ENCODE measurements around the gene FKBP15.

The FKBP15 gene

DNA sequence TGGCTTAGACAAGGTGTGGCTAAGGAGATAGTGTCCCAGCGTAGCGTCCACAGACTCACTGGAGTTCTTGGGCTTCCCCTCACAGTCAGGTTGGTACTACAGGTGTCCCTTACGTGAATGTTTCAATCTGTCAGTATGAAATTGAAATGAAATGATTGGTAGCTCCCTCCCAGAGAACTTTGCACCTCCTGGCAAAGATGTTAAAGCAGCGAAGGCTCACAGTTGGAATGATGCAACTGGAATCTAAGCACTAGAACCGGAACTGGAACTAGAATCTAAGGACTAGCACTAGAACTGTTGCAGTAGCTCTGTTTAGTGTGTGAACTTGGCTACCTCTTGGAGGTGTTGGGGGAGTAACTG, 1.4 kb upstream of the FKBP15 start:
- Histone ChIP-seq H3K4me3 (ENCODE audit: low read depth, low read length) (peak overlapping the region; percentile 80), H3K9me3 (ENCODE audit: control insufficient read depth, insufficient read depth, low read depth, low read length) (no peaks in the 10 kb centered on the region), H3K4me1 (ENCODE audit: control insufficient read depth, insufficient read depth, low read length) (0 out of 2 replicates have a peak, but pooled peaks cover 3% of the 10 kb centered on the region), H3K36me3 (ENCODE audit: control insufficient read depth in 2 of 2, insufficient read depth in 1 of 2, low read length in 2 of 2) (peaks cover 0 to 10% of the 10 kb centered on the region in 2 experiments), H3K27ac (ENCODE audit: extremely low read depth, low read depth, low read length) (no peak overlapping the region)
- TF ChIP-seq ZNF654 (tag by site-specific recombination; IDR thresholded peaks at IDR 0.05; ENCODE audit: low read depth) (no peak), ZNF785 (tag by site-specific recombination; IDR thresholded peaks at IDR 0.05) (no peak), SCRT1 (tag by site-specific recombination; IDR thresholded peaks at IDR 0.05; ENCODE audit: borderline replicate concordance) (0 out of 2 replicates have a peak, but pooled peaks have one; percentile 33), ZNF248 (tag by site-specific recombination; IDR thresholded peaks at IDR 0.05) (no peak), BCL11B (tag by site-specific recombination; IDR thresholded peaks at IDR 0.05; ENCODE audit: low read depth) (no peak), SCRT2 (tag by site-specific recombination; IDR thresholded peaks at IDR 0.05) (peak; percentile 73; the same call in 1 of the 2 replicates), ZSCAN16 (tag by site-specific recombination; IDR thresholded peaks at IDR 0.05) (no peak), ZNF214 (tag by site-specific recombination; IDR thresholded peaks at IDR 0.05; ENCODE audit: borderline replicate concordance) (no peak), ZNF18 (tag by site-specific recombination; IDR thresholded peaks at IDR 0.05) (no peak)
- TF ChIP-seq, protein P1, sequence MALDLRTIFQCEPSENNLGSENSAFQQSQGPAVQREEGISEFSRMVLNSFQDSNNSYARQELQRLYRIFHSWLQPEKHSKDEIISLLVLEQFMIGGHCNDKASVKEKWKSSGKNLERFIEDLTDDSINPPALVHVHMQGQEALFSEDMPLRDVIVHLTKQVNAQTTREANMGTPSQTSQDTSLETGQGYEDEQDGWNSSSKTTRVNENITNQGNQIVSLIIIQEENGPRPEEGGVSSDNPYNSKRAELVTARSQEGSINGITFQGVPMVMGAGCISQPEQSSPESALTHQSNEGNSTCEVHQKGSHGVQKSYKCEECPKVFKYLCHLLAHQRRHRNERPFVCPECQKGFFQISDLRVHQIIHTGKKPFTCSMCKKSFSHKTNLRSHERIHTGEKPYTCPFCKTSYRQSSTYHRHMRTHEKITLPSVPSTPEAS (tag by site-specific recombination; IDR thresholded peaks at IDR 0.05), result no peak
- CTCF ChIA-PET, result interaction anchor here (1.0 to 3.2 kb wide), 4 partner anchors 10 to 117 kb away, joined by 3 to 19 read pairs (median 8); partner anchors contain the start of genes CDC26 and WDR31
- POLR2A ChIA-PET, result interaction anchor here (0.6 to 4.2 kb wide), 5 partner anchors 9 to 188 kb away, joined by 3 to 44 read pairs (median 15); partner anchors contain the start of genes C9orf43, CDC26, POLE3 and PRPF4

DNA sequence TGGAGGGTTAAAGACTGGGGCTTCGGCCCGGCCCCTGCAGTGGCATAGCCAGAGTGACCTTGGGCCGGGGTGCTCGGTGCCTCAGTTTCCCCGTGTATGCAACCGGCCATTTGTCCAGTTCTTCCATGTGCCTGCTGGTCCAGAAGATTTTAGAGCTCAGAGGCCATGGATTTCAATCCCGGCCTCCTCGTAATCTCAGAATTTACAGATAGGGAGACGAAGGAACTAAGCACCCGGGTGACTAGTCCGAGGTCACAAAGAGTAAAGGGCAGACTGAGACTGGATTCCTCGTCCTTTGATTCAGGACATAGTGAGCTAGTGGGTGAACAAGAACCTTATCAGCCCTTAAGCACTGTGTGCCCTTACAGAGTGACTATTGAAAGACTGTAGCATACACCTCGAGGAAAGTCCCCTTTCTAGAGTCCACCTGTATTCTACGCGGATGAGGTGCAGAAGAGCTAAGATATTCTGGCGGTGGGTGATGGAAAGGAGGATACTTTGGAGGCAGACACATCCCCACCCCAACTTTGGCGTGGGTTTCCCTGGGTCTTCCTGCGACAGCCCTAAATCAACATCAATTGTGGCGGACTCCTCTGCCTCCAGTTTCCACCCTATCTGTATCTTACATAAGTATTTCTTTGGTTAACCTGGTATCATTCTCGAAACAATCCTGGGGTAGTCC, 864 bp upstream of the FKBP15 start:
- 0 out of 2 replicates have a peak, but pooled peaks cover 3% of the 10 kb centered on the region for H3K4me1 ChIP-seq (ENCODE audit: control insufficient read depth, insufficient read depth, low read length)
- peaks cover 0 to 10% of the 10 kb centered on the region in 2 experiments for H3K36me3 ChIP-seq (ENCODE audit: control insufficient read depth in 2 of 2, insufficient read depth in 1 of 2, low read length in 2 of 2)
- H3K9me3 ChIP-seq (ENCODE audit: control insufficient read depth, insufficient read depth, low read depth, low read length), result no peaks in the 10 kb centered on the region
- H3K4me3 ChIP-seq (ENCODE audit: low read depth, low read length), result peak overlapping the region; percentile 80
- ChIA-PET POLR2A (interaction anchor here (0.5 to 4.2 kb wide), 20 partner anchors 10 to 1204 kb away, joined by 3 to 44 read pairs (median 4); partner anchors contain the start of genes C9orf43, CDC26, HSDL2 and POLE3), CTCF (interaction anchor here (1.0 to 3.2 kb wide), 5 partner anchors 8 to 118 kb away, joined by 3 to 19 read pairs (median 6); partner anchors contain the start of genes CDC26 and WDR31)
- H3K27ac ChIP-seq (ENCODE audit: extremely low read depth, low read depth, low read length), result peak overlapping the region; percentile 47; the same call in 1 of the 2 replicates
- TF ChIP-seq ZNF558 (tag by site-specific recombination; IDR thresholded peaks at IDR 0.05) (no peak), ZFP37 (tag by site-specific recombination; IDR thresholded peaks at IDR 0.05) (0 out of 2 replicates have a peak, but pooled peaks have one; percentile 2), ZNF791 (tag by site-specific recombination; IDR thresholded peaks at IDR 0.05) (no peak), ZNF416 (tag by site-specific recombination; IDR thresholded peaks at IDR 0.05) (no peak), ZNF114 (tag by site-specific recombination; IDR thresholded peaks at IDR 0.05) (no peak), ZNF398 (tag by site-specific recombination; IDR thresholded peaks at IDR 0.05) (0 out of 2 replicates have a peak, but pooled peaks have one; percentile 5)
- TF ChIP-seq, protein P2, sequence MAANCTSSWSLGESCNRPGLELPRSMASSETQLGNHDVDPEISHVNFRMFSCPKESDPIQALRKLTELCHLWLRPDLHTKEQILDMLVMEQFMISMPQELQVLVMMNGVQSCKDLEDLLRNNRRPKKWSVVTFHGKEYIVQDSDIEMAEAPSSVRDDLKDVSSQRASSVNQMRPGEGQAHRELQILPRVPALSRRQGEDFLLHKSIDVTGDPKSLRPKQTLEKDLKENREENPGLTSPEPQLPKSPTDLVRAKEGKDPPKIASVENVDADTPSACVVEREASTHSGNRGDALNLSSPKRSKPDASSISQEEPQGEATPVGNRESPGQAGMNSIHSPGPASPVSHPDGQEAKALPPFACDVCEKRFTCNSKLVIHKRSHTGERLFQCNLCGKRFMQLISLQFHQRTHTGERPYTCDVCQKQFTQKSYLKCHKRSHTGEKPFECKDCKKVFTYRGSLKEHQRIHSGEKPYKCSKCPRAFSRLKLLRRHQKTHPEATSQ (tag by site-specific recombination; IDR thresholded peaks at IDR 0.05), result no peak
- TF ChIP-seq, protein P3, sequence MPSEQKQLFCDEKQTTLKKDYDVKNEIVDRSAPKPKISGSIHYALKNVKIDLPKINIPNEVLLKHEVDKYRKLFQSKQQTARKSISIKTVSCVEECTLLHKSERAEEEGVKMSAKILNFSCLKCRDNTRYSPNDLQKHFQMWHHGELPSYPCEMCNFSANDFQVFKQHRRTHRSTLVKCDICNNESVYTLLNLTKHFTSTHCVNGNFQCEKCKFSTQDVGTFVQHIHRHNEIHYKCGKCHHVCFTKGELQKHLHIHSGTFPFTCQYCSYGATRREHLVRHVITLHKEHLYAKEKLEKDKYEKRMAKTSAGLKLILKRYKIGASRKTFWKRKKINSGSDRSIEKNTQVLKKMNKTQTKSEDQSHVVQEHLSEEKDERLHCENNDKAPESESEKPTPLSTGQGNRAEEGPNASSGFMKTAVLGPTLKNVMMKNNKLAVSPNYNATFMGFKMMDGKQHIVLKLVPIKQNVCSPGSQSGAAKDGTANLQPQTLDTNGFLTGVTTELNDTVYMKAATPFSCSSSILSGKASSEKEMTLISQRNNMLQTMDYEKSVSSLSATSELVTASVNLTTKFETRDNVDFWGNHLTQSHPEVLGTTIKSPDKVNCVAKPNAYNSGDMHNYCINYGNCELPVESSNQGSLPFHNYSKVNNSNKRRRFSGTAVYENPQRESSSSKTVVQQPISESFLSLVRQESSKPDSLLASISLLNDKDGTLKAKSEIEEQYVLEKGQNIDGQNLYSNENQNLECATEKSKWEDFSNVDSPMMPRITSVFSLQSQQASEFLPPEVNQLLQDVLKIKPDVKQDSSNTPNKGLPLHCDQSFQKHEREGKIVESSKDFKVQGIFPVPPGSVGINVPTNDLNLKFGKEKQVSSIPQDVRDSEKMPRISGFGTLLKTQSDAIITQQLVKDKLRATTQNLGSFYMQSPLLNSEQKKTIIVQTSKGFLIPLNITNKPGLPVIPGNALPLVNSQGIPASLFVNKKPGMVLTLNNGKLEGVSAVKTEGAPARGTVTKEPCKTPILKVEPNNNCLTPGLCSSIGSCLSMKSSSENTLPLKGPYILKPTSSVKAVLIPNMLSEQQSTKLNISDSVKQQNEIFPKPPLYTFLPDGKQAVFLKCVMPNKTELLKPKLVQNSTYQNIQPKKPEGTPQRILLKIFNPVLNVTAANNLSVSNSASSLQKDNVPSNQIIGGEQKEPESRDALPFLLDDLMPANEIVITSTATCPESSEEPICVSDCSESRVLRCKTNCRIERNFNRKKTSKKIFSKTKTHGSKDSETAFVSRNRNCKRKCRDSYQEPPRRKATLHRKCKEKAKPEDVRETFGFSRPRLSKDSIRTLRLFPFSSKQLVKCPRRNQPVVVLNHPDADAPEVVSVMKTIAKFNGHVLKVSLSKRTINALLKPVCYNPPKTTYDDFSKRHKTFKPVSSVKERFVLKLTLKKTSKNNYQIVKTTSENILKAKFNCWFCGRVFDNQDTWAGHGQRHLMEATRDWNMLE (tag by site-specific recombination; conservative IDR thresholded peaks at IDR 0.05; ENCODE audit: low read depth), result no peak

Measured in HEK293 (cell line).